Measurements from ENCODE around the gene OR13C2. TPM values are rescaled to one million over a fixed set of nuclear protein-coding genes. Genes with fewer than 3 reads are reported as not detected.

The OR13C2 gene
- total RNA-seq, 1 donor from 2014 or later, result not detected

- H3K9me3 Mint-ChIP-seq, result no peaks in the 10 kb centered on the region
- no peaks in the 10 kb centered on the region for H3K27me3 Mint-ChIP-seq (ENCODE audit: low read depth)
- no peaks in the 10 kb centered on the region for H3K36me3 Mint-ChIP-seq (ENCODE audit: low read depth)
- intact Hi-C loops (cut with micrococcal nuclease), result no loop called here
- H3K4me1 Mint-ChIP-seq (ENCODE audit: low read depth), result no peaks in the 10 kb centered on the region
- H3K4me3 Mint-ChIP-seq (ENCODE audit: low read depth), result no peak overlapping the region
- H3K27ac Mint-ChIP-seq, result no peak overlapping the region
- DNase-seq (ENCODE audit: low spot score), result no peak
Measured at GRCh38 chr9:104586496-104587180, 18.8 kb downstream of the OR13C2 start.

DNA sequence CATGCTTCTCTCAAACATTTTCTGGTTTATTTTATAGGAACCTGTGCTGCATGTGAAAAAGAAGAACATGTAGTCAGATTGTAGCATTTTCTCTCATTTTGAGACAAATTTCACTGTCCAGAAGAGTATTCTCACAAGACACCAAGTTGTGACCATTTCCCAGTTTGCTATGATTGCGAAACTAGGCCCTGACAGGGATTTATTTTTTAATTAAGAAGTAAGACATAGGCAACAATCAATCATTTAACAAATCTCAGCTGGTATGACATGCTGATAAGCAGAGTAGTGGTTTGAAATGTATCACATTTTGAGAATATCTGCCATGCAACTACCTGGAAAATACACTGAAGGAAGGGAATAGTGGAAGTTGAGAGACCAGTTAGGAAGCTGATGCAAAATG is 24.9 kb downstream of the OR13C2 start:
- no peaks in the 10 kb centered on the region for H3K4me1 Mint-ChIP-seq (ENCODE audit: low read depth)
- intact Hi-C loops (cut with micrococcal nuclease), result no loop called here
- H3K4me3 Mint-ChIP-seq (ENCODE audit: low read depth), result no peak overlapping the region
- DNase-seq (ENCODE audit: low spot score), result no peak
- no peaks in the 10 kb centered on the region for H3K9me3 Mint-ChIP-seq
- no peaks in the 10 kb centered on the region for H3K27me3 Mint-ChIP-seq (ENCODE audit: low read depth)
- H3K27ac Mint-ChIP-seq, result no peak overlapping the region
- no peaks in the 10 kb centered on the region for H3K36me3 Mint-ChIP-seq (ENCODE audit: low read depth)

DNA sequence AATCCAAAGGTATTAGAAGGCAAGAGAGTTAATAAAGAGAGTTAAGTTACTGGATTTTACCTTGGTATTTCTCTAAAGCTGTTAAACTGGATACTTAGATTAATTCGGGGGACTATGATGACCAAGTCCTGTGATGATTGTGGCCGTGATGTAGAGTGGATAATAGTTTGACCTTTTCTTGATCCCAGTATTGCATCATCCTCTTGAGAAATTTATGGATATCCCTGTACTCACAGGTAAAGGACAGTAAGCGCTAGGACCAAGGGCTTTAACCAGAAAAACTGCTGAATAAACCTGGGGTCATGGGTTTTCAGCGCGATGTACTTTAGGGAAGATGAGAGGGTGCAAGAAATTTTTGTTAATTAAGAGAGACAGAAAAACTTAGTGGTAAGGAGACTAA is 28.2 kb downstream of the OR13C2 start:
- Mint-ChIP-seq H3K36me3 (ENCODE audit: low read depth) (no peaks in the 10 kb centered on the region), H3K4me3 (ENCODE audit: low read depth) (no peak overlapping the region), H3K9me3 (no peaks in the 10 kb centered on the region), H3K27ac (no peak overlapping the region), H3K27me3 (ENCODE audit: low read depth) (no peaks in the 10 kb centered on the region), H3K4me1 (ENCODE audit: low read depth) (no peaks in the 10 kb centered on the region)
- intact Hi-C loops (cut with micrococcal nuclease), result no loop called here
- no peak for DNase-seq (ENCODE audit: low spot score)

DNA sequence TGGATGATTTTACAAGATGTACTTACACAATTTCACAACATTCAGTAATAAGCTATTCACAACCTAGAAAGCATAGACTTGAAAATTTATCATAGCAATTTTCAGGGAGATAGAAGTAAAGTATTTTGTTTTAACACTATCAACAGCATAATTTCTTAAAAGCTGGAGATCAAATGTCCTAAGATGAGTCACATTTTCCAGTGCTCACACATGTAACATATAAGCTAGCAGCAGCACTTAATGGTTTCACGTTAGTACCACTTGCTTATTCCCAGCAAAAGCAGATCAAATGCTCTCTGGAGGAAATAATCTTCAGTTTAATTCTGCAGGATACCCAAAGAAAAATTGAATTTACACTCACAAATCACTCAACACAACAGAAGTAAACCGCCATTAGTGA is 30.0 kb downstream of the OR13C2 start:
- Mint-ChIP-seq H3K4me1 (ENCODE audit: low read depth) (no peaks in the 10 kb centered on the region), H3K4me3 (ENCODE audit: low read depth) (no peak overlapping the region), H3K36me3 (ENCODE audit: low read depth) (no peaks in the 10 kb centered on the region), H3K27me3 (ENCODE audit: low read depth) (no peaks in the 10 kb centered on the region), H3K9me3 (no peaks in the 10 kb centered on the region), H3K27ac (no peak overlapping the region)
- intact Hi-C loops (cut with micrococcal nuclease), result no loop called here
- no peak for DNase-seq (ENCODE audit: low spot score)

DNA sequence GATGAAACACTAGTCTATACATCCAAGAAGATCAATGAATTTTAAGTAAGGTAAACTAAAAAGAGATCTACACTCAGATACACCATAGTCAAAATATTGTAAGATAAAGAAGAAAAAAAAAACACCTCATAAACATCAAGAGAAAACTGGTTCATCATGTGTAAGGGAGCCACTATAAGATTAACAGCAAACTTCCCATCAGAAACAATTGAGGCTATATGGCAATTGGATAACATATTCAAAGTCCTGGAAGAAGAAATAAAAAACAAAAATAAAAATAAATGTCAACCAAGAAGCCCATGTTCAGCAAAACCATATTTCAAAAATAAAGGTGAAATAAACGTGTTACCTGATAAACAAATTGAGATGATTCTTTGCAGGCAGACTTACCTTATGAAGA is 32.8 kb downstream of the OR13C2 start:
- H3K9me3 Mint-ChIP-seq, result no peaks in the 10 kb centered on the region
- intact Hi-C loops (cut with micrococcal nuclease), result no loop called here
- H3K27ac Mint-ChIP-seq, result no peak overlapping the region
- no peak overlapping the region for H3K4me3 Mint-ChIP-seq (ENCODE audit: low read depth)
- no peaks in the 10 kb centered on the region for H3K4me1 Mint-ChIP-seq (ENCODE audit: low read depth)
- DNase-seq (ENCODE audit: low spot score), result no peak
- no peaks in the 10 kb centered on the region for H3K36me3 Mint-ChIP-seq (ENCODE audit: low read depth)
- H3K27me3 Mint-ChIP-seq (ENCODE audit: low read depth), result no peaks in the 10 kb centered on the region

DNA sequence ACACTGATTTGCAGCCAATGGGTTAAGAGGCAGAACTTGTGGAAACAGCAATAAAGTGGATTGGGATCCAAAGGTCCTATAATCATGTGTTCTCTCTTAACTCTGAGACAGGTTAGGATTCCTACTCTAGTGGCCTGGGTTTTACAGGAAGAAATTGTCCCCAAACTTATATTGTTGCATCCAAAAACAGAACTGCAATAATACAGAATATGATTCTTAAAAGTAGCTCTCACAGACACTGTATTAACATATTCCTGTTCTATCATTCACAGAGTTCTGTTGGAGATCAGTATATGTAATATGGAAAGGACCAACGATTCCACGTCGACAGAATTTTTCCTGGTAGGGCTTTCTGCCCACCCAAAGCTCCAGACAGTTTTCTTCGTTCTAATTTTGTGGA is 36.6 kb downstream of the OR13C2 start, which contains the start of gene OR13C8:
Gene OR13C8 (plus strand): TSS at position 301 of the 400 bp plus-strand sequence. CDS start 0 bp downstream, at position 301.
- Mint-ChIP-seq H3K27ac (no peak within 1 kb of the TSS), H3K4me1 (ENCODE audit: low read depth) (no peaks in the 10 kb centered on the region), H3K27me3 (ENCODE audit: low read depth) (no peaks in the 10 kb centered on the region), H3K9me3 (no peaks in the 10 kb centered on the region), H3K4me3 (ENCODE audit: low read depth) (no peak within 1 kb of the TSS), H3K36me3 (ENCODE audit: low read depth) (no peaks in the 10 kb centered on the region)
- intact Hi-C loops (cut with micrococcal nuclease), result no loop called here
- no peak for DNase-seq (ENCODE audit: low spot score)

- H3K9me3 Mint-ChIP-seq, result no peaks in the 10 kb centered on the region
- no peak for DNase-seq (ENCODE audit: low spot score)
- H3K36me3 Mint-ChIP-seq (ENCODE audit: low read depth), result no peaks in the 10 kb centered on the region
- no peaks in the 10 kb centered on the region for H3K27me3 Mint-ChIP-seq (ENCODE audit: low read depth)
- H3K4me1 Mint-ChIP-seq (ENCODE audit: low read depth), result no peaks in the 10 kb centered on the region
- H3K4me3 Mint-ChIP-seq (ENCODE audit: low read depth), result no peak overlapping the region
- intact Hi-C loops (cut with micrococcal nuclease), result no loop called here
- no peak overlapping the region for H3K27ac Mint-ChIP-seq
Measured at GRCh38 chr9:104564358-104564757, 41.1 kb downstream of the OR13C2 start.

GRCh38 chr9:104556830-104557634 is 48.4 kb downstream of the OR13C2 start:
- Mint-ChIP-seq H3K9me3 (peaks cover 4% of the 10 kb centered on the region), H3K27ac (no peak overlapping the region), H3K27me3 (ENCODE audit: low read depth) (no peaks in the 10 kb centered on the region), H3K4me1 (ENCODE audit: low read depth) (no peaks in the 10 kb centered on the region), H3K4me3 (ENCODE audit: low read depth) (no peak overlapping the region), H3K36me3 (ENCODE audit: low read depth) (no peaks in the 10 kb centered on the region)
- intact Hi-C loops (cut with micrococcal nuclease), result no loop called here
- DNase-seq (ENCODE audit: low spot score), result no peak

GRCh38 chr9:104555521-104555920 is 49.9 kb downstream of the OR13C2 start:
- no peak overlapping the region for H3K27ac Mint-ChIP-seq
- intact Hi-C loops (cut with micrococcal nuclease), result no loop called here
- H3K4me3 Mint-ChIP-seq (ENCODE audit: low read depth), result no peak overlapping the region
- peaks cover 4% of the 10 kb centered on the region for H3K9me3 Mint-ChIP-seq
- no peaks in the 10 kb centered on the region for H3K4me1 Mint-ChIP-seq (ENCODE audit: low read depth)
- H3K27me3 Mint-ChIP-seq (ENCODE audit: low read depth), result no peaks in the 10 kb centered on the region
- no peak for DNase-seq (ENCODE audit: low spot score)
- no peaks in the 10 kb centered on the region for H3K36me3 Mint-ChIP-seq (ENCODE audit: low read depth)

Other genes starting within 250 kb of the OR13C2 start
- not detected in 2 replicates for gene OR13F1, start 101.4 kb downstream of the OR13C2 start, total RNA-seq
- not detected in 2 replicates for gene OR13C4, start 78.4 kb downstream of the OR13C2 start, total RNA-seq
- gene OR13C3, start 68.8 kb downstream of the OR13C2 start, total RNA-seq, result not detected in 2 replicates
- gene OR13C8, start 36.5 kb downstream of the OR13C2 start, total RNA-seq, result not detected in 2 replicates
- gene OR13C5, start 6.2 kb downstream of the OR13C2 start, total RNA-seq, result not detected in 2 replicates
- not detected in 2 replicates for gene OR13C9, start 12.6 kb upstream of the OR13C2 start, total RNA-seq
- gene OR13D1, start 88.9 kb upstream of the OR13C2 start, total RNA-seq, result not detected in 2 replicates
- 10.3 and 10.8 TPM in 2 replicates for gene NIPSNAP3A, start 142.1 kb upstream of the OR13C2 start, total RNA-seq
- gene NIPSNAP3B, start 158.5 kb upstream of the OR13C2 start, total RNA-seq, result 0.50 and 0.60 TPM in 2 replicates